K562 (cell line): Measurements from ENCODE around the gene P2RY11. TPM values are rescaled to one million over a fixed set of nuclear protein-coding genes. Genes with fewer than 3 reads are reported as not detected.

Experiments
- ARNT ChIP-seq, 2 experiments: fragments of 450-650 bp; IDR thresholded peaks; 2 replicates each; pipeline ENCODE4 v1.6.1; 2016; ENCODE audit warnings: mild to moderate bottlenecking in 1 of 2
- CHCHD3 ChIP-seq: fragments of 250-450 bp; sonication (Bioruptor Pico); IDR thresholded peaks from 2 replicates; pipeline ENCODE4 v2.1.2; 2022; ENCODE audit warnings: mild to moderate bottlenecking
- CREB1 ChIP-seq, 2 experiments: sonication (generic) in 1 of 2; formaldehyde crosslinking in 1 of 2; IDR thresholded peaks; 2 replicates each; pipeline versions ENCODE4 v1.6.1 to v1.8.0; 2012 to 2022; ENCODE audit warnings: inconsistent platforms in 1 of 2, mild to moderate bottlenecking in 1 of 2, missing genetic modification reagents in 1 of 2, moderate library complexity in 1 of 2
- DACH1 ChIP-seq: fragments of 450-650 bp; IDR thresholded peaks from 2 replicates; pipeline ENCODE4 v1.6.1; 2018; ENCODE audit not compliant: partially characterized antibody
- ELF1 ChIP-seq: fragments of 200-800 bp; sonication (Bioruptor generic); IDR thresholded peaks from 2 replicates; pipeline ENCODE4 v1.6.1; 2016; ENCODE audit warnings: missing genetic modification characterization, missing compliant biosample characterization
- EZH2 ChIP-seq: IDR thresholded peaks from 2 replicates; pipeline ENCODE4 v1.6.1; 2012; ENCODE audit warnings: low read depth, mild to moderate bottlenecking, inconsistent platforms, low read length, borderline replicate concordance
- FIP1L1 ChIP-seq: fragments of 200-400 bp; formaldehyde crosslinking; IDR thresholded peaks from 2 replicates; pipeline ENCODE4 v1.6.1; 2018; ENCODE audit warnings: mild to moderate bottlenecking, low read depth, low read length; ENCODE audit not compliant: poor library complexity, severe bottlenecking
- FOSL1 ChIP-seq: fragments of 200-800 bp; sonication (Bioruptor generic); conservative IDR thresholded peaks from 2 replicates; pipeline ENCODE4 v1.6.1; 2016; ENCODE audit warnings: missing genetic modification characterization, missing compliant biosample characterization
- HNRNPLL ChIP-seq: fragments of 200-400 bp; formaldehyde crosslinking; IDR thresholded peaks from 2 replicates; pipeline ENCODE4 v1.6.1; 2017; ENCODE audit warnings: low read length, low read depth, mild to moderate bottlenecking; ENCODE audit not compliant: poor library complexity, severe bottlenecking
- MECOM ChIP-seq: fragments of 250-450 bp; sonication (Bioruptor Pico); IDR thresholded peaks from 2 replicates; pipeline ENCODE4 v1.8.0; 2022; ENCODE audit warnings: inconsistent platforms
- MTA3 ChIP-seq: fragments of 450-650 bp; formaldehyde crosslinking; IDR thresholded peaks from 2 replicates; pipeline ENCODE4 v1.6.1; 2017; ENCODE audit warnings: mild to moderate bottlenecking, borderline replicate concordance
- MYC ChIP-seq, 2 experiments: fragments of 250-450 bp in 1 of 2; sonication (Bioruptor Pico) in 1 of 2; IDR thresholded peaks; 2 replicates each; pipeline versions ENCODE4 v1.5.1 to v1.6.1; 2012 to 2021; ENCODE audit warnings: low read depth in 2 of 2, borderline replicate concordance in 1 of 2, improper control_type of control experiment in 1 of 2, low read length in 1 of 2, mild to moderate bottlenecking in 1 of 2, moderate library complexity in 1 of 2
- NBN ChIP-seq: fragments of 450-650 bp; IDR thresholded peaks from 2 replicates; pipeline ENCODE4 v1.6.1; 2016; ENCODE audit warnings: low read depth, mild to moderate bottlenecking
- PHB2 ChIP-seq: fragments of 450-650 bp; IDR thresholded peaks from 2 replicates; pipeline ENCODE4 v1.6.1; 2017; ENCODE audit warnings: low read depth
- POLR2G ChIP-seq: fragments of 200-400 bp; formaldehyde crosslinking; IDR thresholded peaks from 2 replicates; pipeline ENCODE4 v1.6.1; 2017; ENCODE audit warnings: low read depth, mild to moderate bottlenecking, antibody characterized with exemption, low read length, moderate library complexity
- PURB ChIP-seq: sonication (generic); formaldehyde crosslinking; IDR thresholded peaks from 2 replicates; pipeline ENCODE4 v1.9.0; 2021; ENCODE audit warnings: low read depth, mild to moderate bottlenecking, missing genetic modification reagents
- SAP30 ChIP-seq: fragments of 200-600 bp; sonication (generic); IDR thresholded peaks from 2 replicates; pipeline ENCODE4 v1.6.1; 2012; ENCODE audit warnings: borderline replicate concordance, low read depth, mild to moderate bottlenecking, moderate library complexity, low read length, control low read depth, inconsistent platforms; ENCODE audit not compliant: insufficient read depth, poor library complexity, severe bottlenecking
- SMARCA4 ChIP-seq: fragments of 450-650 bp; IDR thresholded peaks from 2 replicates; pipeline ENCODE4 v1.6.1; 2016
- TBL1XR1 ChIP-seq, 2 experiments: IDR thresholded peaks; 2 replicates each; pipeline ENCODE4 v1.6.1; 2012; ENCODE audit warnings: improper control_type of control experiment in 2 of 2, low read length in 2 of 2, mild to moderate bottlenecking in 1 of 2
- ZNF133 ChIP-seq: fragments of 250-450 bp; sonication (Bioruptor Pico); IDR thresholded peaks from 2 replicates; pipeline ENCODE4 v1.4.0; 2020; ENCODE audit warnings: mild to moderate bottlenecking
- ZNF217 ChIP-seq: sonication (generic); formaldehyde crosslinking; IDR thresholded peaks from 2 replicates; pipeline ENCODE4 v1.8.0; 2022; ENCODE audit warnings: mild to moderate bottlenecking, missing genetic modification reagents
- ZNF253 ChIP-seq: fragments of 250-450 bp; sonication (Bioruptor Pico); conservative IDR thresholded peaks from 2 replicates; pipeline ENCODE4 v1.6.1; 2021; ENCODE audit warnings: mild to moderate bottlenecking
- ZNF764 ChIP-seq: fragments of 250-450 bp; sonication (Bioruptor Pico); IDR thresholded peaks from 2 replicates; pipeline ENCODE4 v1.4.0; 2020; ENCODE audit warnings: low read depth, mild to moderate bottlenecking, moderate library complexity
- polyA plus RNA-seq, 8 experiments: library from polyadenylated mRNA; depleted of rRNA in 4 of 8; stranded (reverse) in 5 of 8; unstranded in 3 of 8; fragments of >200 nt; fragmentation: Nextera tagmentation in 2 of 8; fragmentation: Illumina TruSeq in 1 of 8; extraction: Ambion mirVana in 2 of 8; extraction: Trizol in 1 of 8; gene quantifications; 2 replicates each; pipeline versions ENCODE4 v1.2.1 to v1.2.3, GENCODE V29; 2011 to 2014; ENCODE audit warnings: inconsistent platforms in 1 of 8, missing spikeins in 1 of 8
- total RNA-seq, 7 experiments: library from RNA; depleted of rRNA in 6 of 7; stranded (reverse); fragments of >200 nt in 6 of 7; fragmentation: Illumina TruSeq in 2 of 7; extraction: Trizol in 2 of 7; gene quantifications; 2 replicates each; pipeline versions ENCODE4 v1.2.1 to v1.2.3, GENCODE V29; 2011 to 2021; ENCODE audit warnings: low replicate concordance in 1 of 7
- TF ChIP-seq, protein P1 (sequence below): sonication (generic); formaldehyde crosslinking; IDR thresholded peaks from 2 replicates; pipeline ENCODE4 v1.8.1; 2023; ENCODE audit warnings: mild to moderate bottlenecking, missing genetic modification reagents
- TF ChIP-seq, protein P2 (sequence below): fragments of 250-450 bp; sonication (Bioruptor Pico); IDR thresholded peaks from 2 replicates; pipeline ENCODE4 v1.9.0; 2021; ENCODE audit warnings: mild to moderate bottlenecking

P2RY11 gene
- total and polyA plus RNA-seq, 9 of the 15 experiments (the other 6 are each of a cell fraction or from before 2014, with no cell fraction given), result 0.03 to 10.1 (median 1.5) TPM

DNA sequence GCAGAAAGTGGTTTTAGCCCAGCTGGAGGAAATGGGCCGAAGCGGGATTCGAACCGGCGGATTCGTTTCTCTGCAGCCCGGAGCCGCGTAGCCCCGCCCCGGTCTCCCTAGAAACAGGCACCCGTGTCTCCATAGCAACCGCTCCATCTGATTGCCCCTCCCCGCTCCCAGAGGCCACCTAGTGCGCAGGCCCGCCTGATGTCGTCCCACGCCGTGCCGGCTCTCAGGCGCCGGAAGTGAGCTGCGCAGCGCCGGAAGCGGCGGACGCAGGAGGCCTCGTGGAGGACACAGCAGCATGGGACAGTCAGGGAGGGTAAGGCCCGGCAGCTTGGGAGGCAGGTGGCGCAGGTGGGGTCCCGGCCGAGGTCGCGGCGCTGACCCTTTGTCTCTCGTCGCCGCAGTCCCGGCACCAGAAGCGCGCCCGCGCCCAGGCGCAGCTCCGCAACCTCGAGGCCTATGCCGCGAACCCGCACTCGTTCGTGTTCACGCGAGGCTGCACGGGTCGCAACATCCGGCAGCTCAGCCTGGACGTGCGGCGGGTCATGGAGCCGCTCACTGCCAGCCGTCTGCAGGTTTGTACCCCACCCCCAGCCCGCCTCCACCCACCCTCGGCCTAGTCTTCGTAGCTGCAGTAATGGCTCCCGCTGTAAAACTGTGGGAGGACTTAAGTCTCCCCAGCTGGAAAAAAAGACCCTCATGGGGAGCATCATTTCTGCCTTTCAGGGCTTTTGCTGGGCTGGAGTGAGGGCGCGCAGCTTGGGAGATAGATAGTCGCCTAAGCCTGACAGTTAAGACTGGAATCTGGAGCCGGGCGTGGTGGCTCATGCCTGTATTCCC, 5.2 kb upstream of the P2RY11 start, which contains the start of gene PPAN (continued):
- TF ChIP-seq, protein P1, sequence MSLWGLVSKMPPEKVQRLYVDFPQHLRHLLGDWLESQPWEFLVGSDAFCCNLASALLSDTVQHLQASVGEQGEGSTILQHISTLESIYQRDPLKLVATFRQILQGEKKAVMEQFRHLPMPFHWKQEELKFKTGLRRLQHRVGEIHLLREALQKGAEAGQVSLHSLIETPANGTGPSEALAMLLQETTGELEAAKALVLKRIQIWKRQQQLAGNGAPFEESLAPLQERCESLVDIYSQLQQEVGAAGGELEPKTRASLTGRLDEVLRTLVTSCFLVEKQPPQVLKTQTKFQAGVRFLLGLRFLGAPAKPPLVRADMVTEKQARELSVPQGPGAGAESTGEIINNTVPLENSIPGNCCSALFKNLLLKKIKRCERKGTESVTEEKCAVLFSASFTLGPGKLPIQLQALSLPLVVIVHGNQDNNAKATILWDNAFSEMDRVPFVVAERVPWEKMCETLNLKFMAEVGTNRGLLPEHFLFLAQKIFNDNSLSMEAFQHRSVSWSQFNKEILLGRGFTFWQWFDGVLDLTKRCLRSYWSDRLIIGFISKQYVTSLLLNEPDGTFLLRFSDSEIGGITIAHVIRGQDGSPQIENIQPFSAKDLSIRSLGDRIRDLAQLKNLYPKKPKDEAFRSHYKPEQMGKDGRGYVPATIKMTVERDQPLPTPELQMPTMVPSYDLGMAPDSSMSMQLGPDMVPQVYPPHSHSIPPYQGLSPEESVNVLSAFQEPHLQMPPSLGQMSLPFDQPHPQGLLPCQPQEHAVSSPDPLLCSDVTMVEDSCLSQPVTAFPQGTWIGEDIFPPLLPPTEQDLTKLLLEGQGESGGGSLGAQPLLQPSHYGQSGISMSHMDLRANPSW (CRISPR knock-in tag), result 0 out of 2 replicates have a peak, but pooled peaks have one; percentile 62
- no peak for TF ChIP-seq EZH2
- TF ChIP-seq ELF1 (tag), result peak; percentile 90
- no peak for TF ChIP-seq CHCHD3 (CRISPR knock-in tag)
- peak; percentile 94 for TF ChIP-seq POLR2G
- TF ChIP-seq SAP30, result peak; percentile 98
- TF ChIP-seq MYC (IDR thresholded peaks at IDR 0.05; ENCODE audit: low read depth, low read length), result peak; percentile 100
- TF ChIP-seq MYC (CRISPR knock-in tag; IDR thresholded peaks at IDR 0.05; ENCODE audit: borderline replicate concordance, low read depth), result peak; percentile 100
- TF ChIP-seq NBN, result no peak
- no peak for TF ChIP-seq ZNF217 (CRISPR knock-in tag)
- TF ChIP-seq ARNT (IDR thresholded peaks at IDR 0.05), result no peak
- TF ChIP-seq, protein P2, sequence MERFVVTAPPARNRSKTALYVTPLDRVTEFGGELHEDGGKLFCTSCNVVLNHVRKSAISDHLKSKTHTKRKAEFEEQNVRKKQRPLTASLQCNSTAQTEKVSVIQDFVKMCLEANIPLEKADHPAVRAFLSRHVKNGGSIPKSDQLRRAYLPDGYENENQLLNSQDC (CRISPR knock-in tag), result no peak
- TF ChIP-seq PURB (CRISPR knock-in tag), result no peak
- no peak for TF ChIP-seq SMARCA4
- TF ChIP-seq DACH1, result peak; percentile 79
- no peak for TF ChIP-seq ZNF253 (CRISPR knock-in tag)
- no peak for TF ChIP-seq ZNF764 (CRISPR knock-in tag)
- no peak for TF ChIP-seq ZNF133 (CRISPR knock-in tag)
- TF ChIP-seq CREB1 (IDR thresholded peaks at IDR 0.05), result peak; percentile 97
- peak; percentile 98 for TF ChIP-seq CREB1 (CRISPR knock-in tag; IDR thresholded peaks at IDR 0.05)
- peak; percentile 72 for TF ChIP-seq FIP1L1
- TF ChIP-seq FOSL1 (tag), result no peak
- no peak for TF ChIP-seq PHB2
- TF ChIP-seq MTA3, result no peak; the same call in 1 of the 2 replicates
- no peak for TF ChIP-seq HNRNPLL
- TF ChIP-seq MECOM (CRISPR knock-in tag), result no peak
- peak in 1 of 2 experiments; percentile 47; a peak in 1 of 4 replicates for TF ChIP-seq TBL1XR1 (IDR thresholded peaks at IDR 0.05; ENCODE audit: low read length in 2 of 2)
